ENCODE measurements around the gene DSCAM. TPM values are rescaled to one million over a fixed set of nuclear protein-coding genes. Genes with fewer than 3 reads are reported as not detected.

Gene DSCAM
- total RNA-seq, 4 donors from 2014 or later: not detected

DNA sequence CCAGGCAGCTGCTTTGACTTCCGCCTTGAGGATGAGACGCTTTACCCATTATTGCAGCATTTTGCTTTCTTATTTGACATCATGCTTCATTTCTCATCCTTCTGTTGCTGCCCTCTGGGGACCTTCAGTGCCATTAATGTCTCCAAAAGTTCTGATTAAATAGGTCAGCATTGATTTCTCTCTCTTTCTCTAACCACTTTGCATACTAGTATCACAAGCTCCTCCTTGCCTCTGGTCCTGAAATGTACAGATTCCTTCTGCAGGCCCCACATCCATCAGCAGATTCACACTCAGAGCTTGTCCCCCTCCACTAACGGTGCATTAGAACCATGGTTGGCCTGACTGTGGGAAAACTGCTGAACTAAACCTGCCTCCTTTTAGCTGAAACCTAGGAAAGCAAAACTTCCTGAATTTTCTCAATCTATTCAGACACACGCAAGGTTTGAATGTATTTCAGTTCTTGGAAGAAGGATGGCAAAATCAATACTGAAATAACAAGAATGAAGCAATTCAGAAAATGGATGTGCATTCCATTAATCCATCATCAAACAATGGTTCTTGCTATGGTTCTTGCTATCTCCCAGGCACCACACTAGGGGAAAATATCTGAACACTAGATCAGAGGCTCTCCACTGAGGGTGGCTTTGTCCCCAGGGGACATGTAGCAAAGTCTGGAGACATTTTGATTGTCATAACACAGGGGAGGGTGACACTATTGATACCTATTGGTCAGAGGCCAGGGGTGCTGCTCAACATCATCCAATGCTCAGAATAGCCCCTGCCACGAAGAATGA lies 825.2 kb downstream of the DSCAM start:
- TF ChIP-seq POLR2AphosphoS5 (IDR thresholded peaks at IDR 0.05): no peak
- TF ChIP-seq, protein P1, sequence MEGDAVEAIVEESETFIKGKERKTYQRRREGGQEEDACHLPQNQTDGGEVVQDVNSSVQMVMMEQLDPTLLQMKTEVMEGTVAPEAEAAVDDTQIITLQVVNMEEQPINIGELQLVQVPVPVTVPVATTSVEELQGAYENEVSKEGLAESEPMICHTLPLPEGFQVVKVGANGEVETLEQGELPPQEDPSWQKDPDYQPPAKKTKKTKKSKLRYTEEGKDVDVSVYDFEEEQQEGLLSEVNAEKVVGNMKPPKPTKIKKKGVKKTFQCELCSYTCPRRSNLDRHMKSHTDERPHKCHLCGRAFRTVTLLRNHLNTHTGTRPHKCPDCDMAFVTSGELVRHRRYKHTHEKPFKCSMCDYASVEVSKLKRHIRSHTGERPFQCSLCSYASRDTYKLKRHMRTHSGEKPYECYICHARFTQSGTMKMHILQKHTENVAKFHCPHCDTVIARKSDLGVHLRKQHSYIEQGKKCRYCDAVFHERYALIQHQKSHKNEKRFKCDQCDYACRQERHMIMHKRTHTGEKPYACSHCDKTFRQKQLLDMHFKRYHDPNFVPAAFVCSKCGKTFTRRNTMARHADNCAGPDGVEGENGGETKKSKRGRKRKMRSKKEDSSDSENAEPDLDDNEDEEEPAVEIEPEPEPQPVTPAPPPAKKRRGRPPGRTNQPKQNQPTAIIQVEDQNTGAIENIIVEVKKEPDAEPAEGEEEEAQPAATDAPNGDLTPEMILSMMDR (IDR thresholded peaks at IDR 0.05): no peak
- no peak for TF ChIP-seq POLR2A (IDR thresholded peaks at IDR 0.05)
- TF ChIP-seq EP300 (IDR thresholded peaks at IDR 0.05): no peak
- Histone ChIP-seq H3K27ac (no peak overlapping the region), H3K9me3 (no peaks in the 10 kb centered on the region), H3K36me3 (no peaks in the 10 kb centered on the region), H3K4me1 (no peaks in the 10 kb centered on the region), H3K4me3 (no peak overlapping the region), H3K27me3 (no peaks in the 10 kb centered on the region)
- 66 to 72% methylated on average over 3 to 5 of the region's 5 CpGs for WGBS, 2 donors (ENCODE audit: low coverage in 1 of 2)
- ATAC-seq: no peak

- 87 to 100% methylated on average over 1 to 3 of the region's 3 CpGs for WGBS, 2 donors (ENCODE audit: low coverage in 1 of 2)
- Histone ChIP-seq H3K4me3 (no peak overlapping the region), H3K27me3 (no peaks in the 10 kb centered on the region), H3K9me3 (no peaks in the 10 kb centered on the region), H3K36me3 (no peaks in the 10 kb centered on the region), H3K27ac (no peak overlapping the region), H3K4me1 (no peaks in the 10 kb centered on the region)
- TF ChIP-seq POLR2A (IDR thresholded peaks at IDR 0.05) (no peak), EP300 (IDR thresholded peaks at IDR 0.05) (no peak), POLR2AphosphoS5 (IDR thresholded peaks at IDR 0.05) (no peak)
- TF ChIP-seq, protein P1 (IDR thresholded peaks at IDR 0.05): no peak
- no peak for ATAC-seq
Observed at GRCh38 chr21:40020651-40021050, 826.3 kb downstream of the DSCAM start.

DNA sequence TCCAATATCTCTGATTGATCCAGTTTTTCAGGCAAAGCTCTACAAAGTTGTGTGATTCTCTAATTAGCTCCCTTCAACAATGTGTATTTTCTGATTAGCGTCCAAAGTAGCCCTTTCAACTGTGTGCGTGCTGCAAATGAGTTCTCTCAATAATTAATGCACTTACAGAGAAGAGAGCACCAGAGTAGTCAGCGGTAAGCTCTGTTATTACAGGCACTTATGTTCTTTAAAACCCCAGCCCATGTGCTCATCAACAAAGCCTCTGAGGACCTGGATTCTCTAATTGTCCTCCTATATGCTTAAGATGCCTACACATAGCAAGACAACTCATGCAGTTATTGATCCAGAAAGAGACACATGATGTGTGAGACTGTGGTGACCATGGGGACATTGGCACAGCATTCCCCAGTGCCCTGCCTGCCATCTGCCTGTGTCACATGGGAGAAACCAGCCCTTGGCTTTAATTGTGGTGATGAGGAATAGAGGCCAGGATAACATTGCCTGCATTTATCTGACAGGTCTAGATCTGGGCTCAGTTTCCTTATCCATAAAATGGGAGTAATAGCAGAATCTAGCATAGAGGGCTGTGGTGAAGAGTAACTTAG lies 828.0 kb downstream of the DSCAM start:
- no peaks in the 10 kb centered on the region for H3K9me3 ChIP-seq
- no peak overlapping the region for H3K27ac ChIP-seq
- TF ChIP-seq POLR2A (IDR thresholded peaks at IDR 0.05) (no peak), EP300 (IDR thresholded peaks at IDR 0.05) (no peak), POLR2AphosphoS5 (IDR thresholded peaks at IDR 0.05) (no peak)
- TF ChIP-seq, protein P1 (IDR thresholded peaks at IDR 0.05): no peak
- ATAC-seq: no peak
- H3K27me3 ChIP-seq: no peaks in the 10 kb centered on the region
- no peaks in the 10 kb centered on the region for H3K4me1 ChIP-seq
- H3K36me3 ChIP-seq: no peaks in the 10 kb centered on the region
- no peak overlapping the region for H3K4me3 ChIP-seq
- 93 to 100% methylated on average over 1 to 3 of the region's 3 CpGs for WGBS, 2 donors (ENCODE audit: low coverage in 1 of 2)

GRCh38 chr21:40016667-40017066 lies 830.3 kb downstream of the DSCAM start:
- H3K36me3 ChIP-seq: no peaks in the 10 kb centered on the region
- no peaks in the 10 kb centered on the region for H3K27me3 ChIP-seq
- H3K4me3 ChIP-seq: no peak overlapping the region
- TF ChIP-seq POLR2A (IDR thresholded peaks at IDR 0.05) (no peak), POLR2AphosphoS5 (IDR thresholded peaks at IDR 0.05) (no peak), EP300 (IDR thresholded peaks at IDR 0.05) (no peak)
- TF ChIP-seq, protein P1 (IDR thresholded peaks at IDR 0.05): no peak
- ATAC-seq: no peak
- 91 to 92% methylated on average over 2 to 8 of the region's 8 CpGs for WGBS, 2 donors (ENCODE audit: low coverage in 1 of 2)
- no peak overlapping the region for H3K27ac ChIP-seq
- no peaks in the 10 kb centered on the region for H3K4me1 ChIP-seq
- no peaks in the 10 kb centered on the region for H3K9me3 ChIP-seq

- Histone ChIP-seq H3K4me3 (no peak overlapping the region), H3K27me3 (no peaks in the 10 kb centered on the region), H3K4me1 (peaks cover 0 to 4% (median 0%) of the 10 kb centered on the region in 3 donors), H3K9me3 (no peaks in the 10 kb centered on the region), H3K36me3 (no peaks in the 10 kb centered on the region), H3K27ac (no peak overlapping the region)
- WGBS, 2 donors (ENCODE audit: low coverage in 1 of 2): 57 to 62% methylated on average over 3 of the region's 3 CpGs
- TF ChIP-seq POLR2A (IDR thresholded peaks at IDR 0.05) (no peak), EP300 (IDR thresholded peaks at IDR 0.05) (no peak), POLR2AphosphoS5 (IDR thresholded peaks at IDR 0.05) (no peak)
- TF ChIP-seq, protein P1 (IDR thresholded peaks at IDR 0.05): no peak
- ATAC-seq: no peak
Observed at GRCh38 chr21:40016234-40016633, 830.7 kb downstream of the DSCAM start.

Data from gastroesophageal sphincter (tissue), 4 donors.